Measurements from ENCODE around the gene ARRDC1. TPM values are rescaled to one million over a fixed set of nuclear protein-coding genes. Genes with fewer than 3 reads are reported as not detected.

Gene ARRDC1
- total RNA-seq (2022; extraction: Qiagen RNA extraction; ENCODE audit: low read depth), result 48.4 to 67.0 TPM (median 61.3 TPM) in 5 replicates

DNA sequence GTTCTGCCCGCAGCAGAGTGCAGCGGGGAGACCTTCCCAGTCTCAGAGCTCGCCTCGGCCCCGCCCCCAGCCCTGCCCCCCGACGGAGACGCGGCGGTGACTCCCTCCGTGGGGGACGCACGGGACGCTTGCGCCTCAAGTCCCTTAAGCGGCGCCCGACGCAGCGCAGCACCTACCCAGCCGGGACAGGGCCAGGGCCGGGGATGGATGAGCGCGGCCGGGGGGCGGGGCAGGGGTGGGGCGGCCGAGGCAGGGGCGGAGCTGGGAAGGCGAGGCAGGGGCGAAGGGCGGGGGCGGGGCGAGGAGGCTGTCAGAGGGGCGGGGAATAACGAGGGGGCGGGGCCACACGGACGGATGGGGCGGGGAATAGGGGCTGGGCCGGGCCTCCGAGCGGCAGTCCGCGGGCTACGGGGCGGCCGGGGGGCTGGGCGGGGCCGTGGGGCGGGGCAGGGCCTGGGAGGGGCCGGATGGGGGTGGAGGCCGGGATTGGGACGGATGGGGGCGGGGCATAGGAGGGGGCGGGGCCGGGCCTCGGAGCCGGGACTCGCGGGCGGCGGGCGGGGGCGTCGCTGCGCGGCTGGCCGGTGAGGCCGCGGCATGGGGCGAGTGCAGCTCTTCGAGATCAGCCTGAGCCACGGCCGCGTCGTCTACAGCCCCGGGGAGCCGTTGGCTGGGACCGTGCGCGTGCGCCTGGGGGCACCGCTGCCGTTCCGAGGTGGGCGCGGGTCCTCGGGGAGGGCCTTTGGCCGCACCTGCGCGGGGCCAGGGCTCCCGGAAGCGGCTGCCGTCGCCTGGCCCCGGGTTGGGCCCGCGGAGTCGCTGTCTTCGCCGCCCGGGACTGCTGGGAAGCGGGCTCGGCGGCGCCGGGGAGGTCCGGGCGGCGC lies at the start of gene ARRDC1:
Gene ARRDC1, plus strand, starts transcription at position 566 of the 884 bp plus-strand sequence. Its CDS starts 32 bp downstream, at position 598.

DNA sequence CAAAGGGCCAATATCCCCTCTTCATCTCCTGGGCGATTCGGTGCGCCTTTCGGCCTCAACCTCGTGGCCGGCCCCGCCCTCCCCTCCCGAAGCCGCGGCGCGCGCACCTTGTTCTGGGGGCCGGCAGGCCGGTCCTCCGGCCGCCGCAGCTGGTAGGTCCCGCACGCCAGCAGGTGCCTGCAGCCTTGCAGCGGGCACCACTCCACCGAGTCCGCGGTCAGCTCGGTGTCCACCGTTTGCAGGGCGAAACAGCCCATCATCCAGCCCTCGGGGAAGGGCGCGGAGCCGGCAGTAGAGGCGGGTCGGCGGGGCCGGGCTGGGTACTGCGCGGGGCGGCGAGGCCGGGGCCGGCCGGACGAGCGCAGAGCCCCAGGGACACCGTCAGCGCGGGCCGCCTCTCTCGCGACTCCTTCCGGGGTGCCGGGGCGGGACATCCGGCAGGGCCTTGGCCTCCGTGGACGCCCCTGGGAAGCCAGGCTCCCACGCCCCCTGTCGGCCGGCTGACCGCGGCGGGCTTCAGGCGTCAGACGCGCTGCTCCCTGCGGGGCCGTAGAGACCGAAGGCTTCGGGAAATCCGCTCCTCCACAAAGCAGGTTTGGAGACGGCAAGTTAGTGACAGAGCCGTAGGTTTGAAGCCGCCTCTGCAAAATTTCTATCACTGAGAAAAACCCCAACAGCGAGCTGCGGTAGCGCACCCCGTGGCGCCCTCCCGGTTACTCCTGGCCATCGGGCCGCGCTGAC lies 26.8 kb upstream of the ARRDC1 start, which contains the start of gene DPH7:
Gene DPH7, minus strand, starts transcription at position 408 of the 741 bp plus-strand sequence. Its CDS starts 148 bp downstream, at position 260.

GRCh38 chr9:137590469-137591383 lies 14.8 kb upstream of the ARRDC1 start, which contains the start of gene ZMYND19:
ZMYND19 (minus strand) TSS chr9:137590512; CDS start chr9:137590263, 249 bp downstream.

GRCh38 chr9:137618105-137619067 lies 12.9 kb downstream of the ARRDC1 start, which contains the start of gene EHMT1:
EHMT1 (plus strand) TSS chr9:137619005; CDS start chr9:137619029, 24 bp downstream.

Other genes starting within 250 kb of the ARRDC1 start
- gene EXD3, start 182.5 kb upstream of the ARRDC1 start, total RNA-seq (2022; extraction: Qiagen RNA extraction; ENCODE audit: low read depth), result 4.2 to 6.1 TPM (median 5.6 TPM) in 5 replicates
- gene NOXA1, start 182.3 kb upstream of the ARRDC1 start, total RNA-seq (2022; extraction: Qiagen RNA extraction; ENCODE audit: low read depth), result 0.91 to 2.0 TPM (median 1.3 TPM) in 5 replicates
- 0.08 to 0.31 TPM (median 0.23 TPM) in 5 replicates for gene ENTPD8, start 164.3 kb upstream of the ARRDC1 start, total RNA-seq (2022; extraction: Qiagen RNA extraction; ENCODE audit: low read depth)
- gene NSMF, start 146.4 kb upstream of the ARRDC1 start, total RNA-seq (2022; extraction: Qiagen RNA extraction; ENCODE audit: low read depth), result 29.8 to 45.1 TPM (median 44.2 TPM) in 5 replicates
- 0.45 to 1.0 TPM (median 0.69 TPM) in 5 replicates for gene PNPLA7, start 55.3 kb upstream of the ARRDC1 start, total RNA-seq (2022; extraction: Qiagen RNA extraction; ENCODE audit: low read depth)
- 57.7 to 99.0 TPM (median 89.5 TPM) in 5 replicates for gene MRPL41, start 53.8 kb upstream of the ARRDC1 start, total RNA-seq (2022; extraction: Qiagen RNA extraction; ENCODE audit: low read depth)
- 26.2 to 32.2 TPM (median 30.1 TPM) in 5 replicates for gene DPH7, start 26.8 kb upstream of the ARRDC1 start, total RNA-seq (2022; extraction: Qiagen RNA extraction; ENCODE audit: low read depth)
- gene ZMYND19, start 15.2 kb upstream of the ARRDC1 start, total RNA-seq (2022; extraction: Qiagen RNA extraction; ENCODE audit: low read depth), result 41.9 to 63.7 TPM (median 56.5 TPM) in 5 replicates
- 37.5 to 49.3 TPM (median 41.8 TPM) in 5 replicates for gene EHMT1, start 13.3 kb downstream of the ARRDC1 start, total RNA-seq (2022; extraction: Qiagen RNA extraction; ENCODE audit: low read depth)

Data from A549 treated with GW870086 at 1 μM for 4 hours (cell line).